ENCODE measurements around the gene ABCB10.

- TF ChIP-seq CTCF (conservative IDR thresholded peaks at IDR 0.05 in 1 of 2, IDR thresholded peaks at IDR 0.05 in 1 of 2; ENCODE audit: extremely low read depth in 1 of 2, insufficient read depth in 1 of 2, low read depth in 1 of 2, low read length in 2 of 2) (no peak), EZH2 (IDR thresholded peaks at IDR 0.05; ENCODE audit: borderline replicate concordance, low read length) (no peak)
Observed at GRCh38 chr1:229562686-229563085, 4.2 kb upstream of the ABCB10 start.
